Right lobe of liver (tissue), 6 donors: ENCODE measurements around the gene ZCCHC10. TPM values are rescaled to one million over a fixed set of nuclear protein-coding genes. Genes with fewer than 3 reads are reported as not detected.
A peak's percentile ranks its signal among the peaks of the same experiment; 100 is the strongest.

Experiments used
- ATAC-seq, 4 donors: fragments of 200-7000 bp; cut with Tn5 transposase; one replicate each; pipeline ENCODE4 v1.9.1; 2020; ENCODE audit warnings: mild to moderate bottlenecking in 4 of 4, moderate library complexity in 4 of 4
- DNase-seq, 3 donors: peaks; one replicate each; pipeline ENCODE4 v3.0.0-alpha.2; 2020
- H3K27ac ChIP-seq, 3 donors: fragments of 200-600 bp; one replicate each; pipeline ENCODE4 v1.8.0; 2022
- H3K27me3 ChIP-seq, 2 donors: fragments of 200-600 bp; one replicate each; pipeline ENCODE4 v1.8.0; 2022
- H3K36me3 ChIP-seq, 4 donors: fragments of 200-600 bp; sonication (generic) in 1 of 4; one replicate each; pipeline versions ENCODE4 v1.5.1 to v1.8.0; 2017 to 2022; ENCODE audit warnings: control low read depth in 1 of 4
- H3K4me1 ChIP-seq, 4 donors: fragments of 200-600 bp; sonication (generic) in 1 of 4; one replicate each; pipeline versions ENCODE4 v1.5.1 to v1.8.0; 2017 to 2022; ENCODE audit warnings: control low read depth in 1 of 4
- H3K4me3 ChIP-seq, 3 donors: fragments of 200-600 bp; one replicate each; pipeline ENCODE4 v1.8.0; 2022
- H3K9me3 ChIP-seq, 4 donors: fragments of 200-600 bp; sonication (generic) in 1 of 4; one replicate each; pipeline versions ENCODE4 v1.5.1 to v1.8.0; 2017 to 2022; ENCODE audit warnings: control low read depth in 1 of 4
- POLR2A ChIP-seq: fragments of 450-650 bp; IDR thresholded peaks from one replicate; pipeline ENCODE4 v1.6.1; 2017; ENCODE audit warnings: antibody characterized with exemption, mild to moderate bottlenecking
- WGBS: methylation state at CpG from one replicate; pipeline ENCODE4 v1.1.6; 2018; ENCODE audit warnings: low coverage, low lambda C conversion rate; ENCODE audit not compliant: insufficient coverage; ENCODE audit errors: missing lambda C conversion rate; 5-methylcytosine and 5-hydroxymethylcytosine counted together
- intact Hi-C, 2 donors: fragments of 100-400 bp; cut with DNase I; formaldehyde crosslinking; loops; one replicate each; pipeline versions ENCODE4 v1.11.2 to v1.14.1; 2022
- total RNA-seq, 6 experiments: library from RNA; depleted of rRNA in 2 of 6; stranded (reverse); fragments of >200 nt in 2 of 6; fragmentation: NEBNext Ultra II Directional in 3 of 6; extraction: Animal tissue kit (Norgen Biotek cat#: 25700) in 3 of 6; gene quantifications; one replicate each; pipeline versions ENCODE4 v1.1.0 to v1.2.4, GENCODE V29; 2016 to 2023
- TF ChIP-seq, protein P1 (sequence below), 4 donors: fragments of 200-600 bp in 3 of 4; fragments of 450-650 bp in 1 of 4; IDR thresholded peaks; one replicate each; pipeline versions ENCODE4 v1.5.1 to v1.8.0; 2016 to 2022; ENCODE audit warnings: antibody characterized with exemption in 4 of 4, mild to moderate bottlenecking in 2 of 4
- donor health status: DM: no; HTN: yes; CAD: no.
- donor health status: DM: no; HTN: no; CAD: no.
- donor health status: DM: no; HTN: no; CAD: no.
- donor health status: DM: no; HTN: yes; CAD: no.
- donor health status: DM: no; HTN: yes; CAD: no.

The ZCCHC10 gene
- total RNA-seq, 6 experiments from 2014 or later = 2.6 to 11.0 (median 9.0) TPM

GRCh38 chr5:132953710-132954109 lies 72.6 kb downstream of the ZCCHC10 start:
- TF ChIP-seq, protein P1, sequence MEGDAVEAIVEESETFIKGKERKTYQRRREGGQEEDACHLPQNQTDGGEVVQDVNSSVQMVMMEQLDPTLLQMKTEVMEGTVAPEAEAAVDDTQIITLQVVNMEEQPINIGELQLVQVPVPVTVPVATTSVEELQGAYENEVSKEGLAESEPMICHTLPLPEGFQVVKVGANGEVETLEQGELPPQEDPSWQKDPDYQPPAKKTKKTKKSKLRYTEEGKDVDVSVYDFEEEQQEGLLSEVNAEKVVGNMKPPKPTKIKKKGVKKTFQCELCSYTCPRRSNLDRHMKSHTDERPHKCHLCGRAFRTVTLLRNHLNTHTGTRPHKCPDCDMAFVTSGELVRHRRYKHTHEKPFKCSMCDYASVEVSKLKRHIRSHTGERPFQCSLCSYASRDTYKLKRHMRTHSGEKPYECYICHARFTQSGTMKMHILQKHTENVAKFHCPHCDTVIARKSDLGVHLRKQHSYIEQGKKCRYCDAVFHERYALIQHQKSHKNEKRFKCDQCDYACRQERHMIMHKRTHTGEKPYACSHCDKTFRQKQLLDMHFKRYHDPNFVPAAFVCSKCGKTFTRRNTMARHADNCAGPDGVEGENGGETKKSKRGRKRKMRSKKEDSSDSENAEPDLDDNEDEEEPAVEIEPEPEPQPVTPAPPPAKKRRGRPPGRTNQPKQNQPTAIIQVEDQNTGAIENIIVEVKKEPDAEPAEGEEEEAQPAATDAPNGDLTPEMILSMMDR (IDR thresholded peaks at IDR 0.05) = no peak
- TF ChIP-seq POLR2A = no peak
- 43% methylated on average over 6 of the region's 6 CpGs for WGBS
- peaks cover 0 to 17% (median 0%) of the 10 kb centered on the region in 4 donors for H3K4me1 ChIP-seq
- H3K36me3 ChIP-seq = peaks cover 0 to 5% (median 0%) of the 10 kb centered on the region in 4 donors
- ATAC-seq = no peak
- intact Hi-C loops = no loop called here
- H3K27me3 ChIP-seq = no peaks in the 10 kb centered on the region
- DNase-seq = no peak
- no peak overlapping the region for H3K4me3 ChIP-seq
- H3K27ac ChIP-seq = no peak overlapping the region
- H3K9me3 ChIP-seq = no peaks in the 10 kb centered on the region

- H3K27ac ChIP-seq = no peak overlapping the region
- TF ChIP-seq POLR2A = no peak
- TF ChIP-seq, protein P1 (IDR thresholded peaks at IDR 0.05) = no peak
- H3K4me3 ChIP-seq = no peak overlapping the region
- intact Hi-C loops = no loop called here
- H3K36me3 ChIP-seq = peaks cover 0 to 5% (median 0%) of the 10 kb centered on the region in 4 donors
- 89% methylated on average over 2 of the region's 2 CpGs for WGBS
- no peaks in the 10 kb centered on the region for H3K9me3 ChIP-seq
- no peaks in the 10 kb centered on the region for H3K27me3 ChIP-seq
- DNase-seq = no peak
- no peak for ATAC-seq
- peaks cover 0 to 14% (median 0%) of the 10 kb centered on the region in 4 donors for H3K4me1 ChIP-seq
Measured at GRCh38 chr5:132952829-132953228, 73.5 kb downstream of the ZCCHC10 start.

DNA sequence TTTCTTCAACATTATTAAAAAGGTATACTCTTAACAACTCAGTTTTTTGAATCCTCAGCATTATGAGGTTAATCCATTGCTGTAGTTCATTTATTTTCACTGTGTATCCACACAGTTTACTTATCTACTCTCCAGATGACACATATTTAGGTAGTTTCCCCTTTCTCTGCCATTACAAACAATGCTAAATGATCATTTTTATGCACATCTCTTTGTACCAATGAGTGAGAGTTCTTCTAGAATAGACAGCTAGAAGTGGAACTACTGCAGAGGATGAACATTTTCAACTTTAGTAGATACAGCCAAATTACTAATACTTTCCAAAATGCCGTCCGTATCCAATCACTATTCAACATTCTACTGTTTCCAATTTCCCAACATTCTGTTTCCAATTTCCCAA lies 74.5 kb downstream of the ZCCHC10 start:
- Histone ChIP-seq H3K27ac (no peak overlapping the region), H3K4me3 (no peak overlapping the region), H3K4me1 (peaks cover 0 to 14% (median 0%) of the 10 kb centered on the region in 4 donors), H3K27me3 (no peaks in the 10 kb centered on the region), H3K36me3 (peaks cover 0 to 5% (median 0%) of the 10 kb centered on the region in 4 donors), H3K9me3 (no peaks in the 10 kb centered on the region)
- 89% methylated on average over 2 of the region's 2 CpGs for WGBS
- no peak for DNase-seq
- no peak for ATAC-seq
- TF ChIP-seq, protein P1 (IDR thresholded peaks at IDR 0.05) = no peak
- TF ChIP-seq POLR2A = no peak
- intact Hi-C loops = no loop called here

DNA sequence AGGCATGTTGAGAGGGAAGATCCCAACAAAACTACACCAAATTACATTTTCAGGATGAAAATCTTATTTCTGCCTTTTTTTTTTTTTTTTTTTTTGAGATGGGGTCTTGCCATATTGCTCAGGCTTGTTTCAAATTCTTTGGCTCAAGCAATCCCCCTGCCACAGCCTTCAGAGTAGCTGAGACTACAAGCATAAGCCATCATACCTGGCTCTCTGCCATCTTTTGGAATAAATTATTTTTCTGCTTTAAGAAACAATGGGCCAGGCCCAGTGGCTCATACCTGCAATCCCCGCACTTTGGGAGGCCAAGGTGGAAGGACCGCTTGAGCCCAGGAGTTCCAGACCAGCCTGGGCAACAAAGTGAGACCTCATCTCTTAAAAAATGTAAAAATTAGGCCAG lies 77.2 kb downstream of the ZCCHC10 start:
- no peak overlapping the region for H3K4me3 ChIP-seq
- ATAC-seq (no peak), DNase-seq (no peak)
- intact Hi-C loops = no loop called here
- H3K36me3 ChIP-seq = peaks cover 0 to 3% (median 0%) of the 10 kb centered on the region in 4 donors
- TF ChIP-seq, protein P1 (IDR thresholded peaks at IDR 0.05) = no peak
- no peak for TF ChIP-seq POLR2A
- no peak overlapping the region for H3K27ac ChIP-seq
- H3K27me3 ChIP-seq = no peaks in the 10 kb centered on the region
- no CpG with 5 or more reads among the region's 2 CpGs for WGBS
- peaks cover 0 to 12% (median 0%) of the 10 kb centered on the region in 4 donors for H3K4me1 ChIP-seq
- no peaks in the 10 kb centered on the region for H3K9me3 ChIP-seq

DNA sequence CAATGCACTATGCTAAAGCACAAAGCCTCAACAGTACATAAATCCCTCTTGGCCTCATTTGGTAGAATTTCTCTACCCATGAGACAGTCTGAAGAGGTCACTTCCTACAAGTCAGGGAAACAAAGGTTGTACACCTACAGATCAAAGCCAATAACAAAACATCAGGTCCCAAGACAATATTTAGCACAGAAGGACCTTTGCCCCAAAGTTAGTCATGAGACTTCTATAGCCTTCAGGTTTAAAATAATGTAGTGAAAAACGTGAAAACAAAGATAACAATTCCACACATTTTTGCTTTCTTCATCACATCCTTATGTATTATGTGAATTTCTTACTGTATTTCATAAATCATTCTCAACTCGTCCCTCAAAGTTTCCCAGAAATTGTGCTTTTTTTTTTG lies 78.7 kb downstream of the ZCCHC10 start:
- intact Hi-C loops = no loop called here
- DNase-seq = no peak
- ATAC-seq = peak in 1 of 4 donors; percentile 22
- H3K27me3 ChIP-seq = no peaks in the 10 kb centered on the region
- H3K4me3 ChIP-seq = no peak overlapping the region
- no peaks in the 10 kb centered on the region for H3K9me3 ChIP-seq
- WGBS = 44% methylated on average over 2 of the region's 2 CpGs
- H3K36me3 ChIP-seq = peaks cover 0 to 2% (median 0%) of the 10 kb centered on the region in 4 donors
- TF ChIP-seq, protein P1 (IDR thresholded peaks at IDR 0.05) = no peak
- no peak for TF ChIP-seq POLR2A
- H3K27ac ChIP-seq = no peak overlapping the region
- peaks cover 0 to 6% (median 0%) of the 10 kb centered on the region in 4 donors for H3K4me1 ChIP-seq
